Fibroblast of skin of right biceps (primary cell): ENCODE results near the gene CEP152.
"Not testable (repeated sequence)": the region's sequence is repeated elsewhere in the genome, so short reads cannot be mapped to it uniquely, and the experiment has no call there.

Experiments used
- DNase-seq: peaks from one replicate; pipeline ENCODE4 v3.0.0-alpha.2; 2013

The CEP152 gene

GRCh38 chr15:48810414-48811324 is at the start of gene CEP152:
TSS of gene CEP152 (minus strand) at chr15:48811069. CDS start at chr15:48805649, 5,420 bp downstream.
- peak; percentile 100 for DNase-seq

DNA sequence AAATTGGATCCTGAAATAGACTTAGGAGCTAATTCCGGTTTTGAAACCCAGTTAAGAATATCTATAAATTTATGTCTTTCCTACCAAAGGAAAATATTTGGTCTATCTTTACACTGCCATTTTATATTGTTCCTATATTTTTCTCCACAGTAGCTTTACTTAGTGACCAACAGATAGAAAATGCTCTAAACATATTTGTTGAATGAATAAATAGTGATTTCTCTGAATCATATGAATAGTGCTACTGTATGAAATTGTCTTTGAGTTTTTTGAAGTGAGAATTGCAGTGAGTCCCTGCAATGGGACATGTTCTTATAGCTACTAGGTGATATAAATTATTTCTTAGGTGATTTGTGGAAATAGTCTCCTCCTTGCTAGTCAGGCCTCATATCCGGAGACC is 48.6 kb upstream of the CEP152 start:
- peak; percentile 37 for DNase-seq

- peak; percentile 74 for DNase-seq
These were observed 47.5 kb upstream of the CEP152 start for GRCh38 chr15:48858401-48858800.

GRCh38 chr15:48856942-48857341 is 46.1 kb upstream of the CEP152 start:
- DNase-seq: peak; percentile 57

DNA sequence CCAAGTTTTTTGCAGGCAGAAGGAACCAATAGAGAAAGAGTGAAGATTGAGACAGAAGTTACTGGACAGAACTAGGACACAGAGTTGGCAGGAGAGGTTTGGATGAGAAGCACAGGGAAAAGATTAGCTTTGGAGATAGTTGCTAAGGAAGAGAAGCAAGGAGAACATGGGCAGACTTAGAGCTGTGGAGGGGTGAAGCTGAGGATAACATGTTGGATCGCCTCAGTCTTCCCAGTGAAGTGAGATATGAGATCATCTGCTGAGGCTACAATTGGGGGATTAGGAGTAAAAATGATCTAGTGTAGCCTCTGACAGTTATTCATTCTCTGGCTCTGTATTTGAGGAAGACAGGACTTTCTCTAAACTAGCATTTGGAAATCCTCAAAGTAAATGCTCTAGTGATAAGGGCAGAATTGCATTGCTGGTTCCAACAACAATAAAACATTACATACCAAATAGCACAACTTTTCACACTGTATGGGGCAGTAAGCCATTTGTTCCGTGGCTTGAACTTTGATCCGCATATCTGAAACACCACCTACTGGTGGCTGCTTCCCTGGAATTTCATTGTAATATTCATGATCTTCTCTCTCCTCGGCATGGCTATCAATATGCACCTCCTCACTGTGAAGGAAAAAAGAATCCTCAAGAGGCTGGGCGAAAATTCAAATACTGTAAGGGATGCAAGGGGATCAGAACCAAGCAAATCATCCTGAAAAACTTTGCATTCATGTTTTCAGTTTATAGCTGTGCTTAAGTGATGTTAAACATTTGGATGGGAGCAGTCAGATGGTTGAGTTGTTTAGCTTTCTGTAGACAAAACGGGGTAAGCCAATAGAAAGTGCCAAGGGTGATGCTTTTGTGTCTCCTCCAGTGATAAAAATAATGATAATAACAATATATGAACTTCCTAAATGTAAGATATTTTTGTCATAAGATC is 44.9 kb upstream of the CEP152 start:
- peak; percentile 68 for DNase-seq

DNA sequence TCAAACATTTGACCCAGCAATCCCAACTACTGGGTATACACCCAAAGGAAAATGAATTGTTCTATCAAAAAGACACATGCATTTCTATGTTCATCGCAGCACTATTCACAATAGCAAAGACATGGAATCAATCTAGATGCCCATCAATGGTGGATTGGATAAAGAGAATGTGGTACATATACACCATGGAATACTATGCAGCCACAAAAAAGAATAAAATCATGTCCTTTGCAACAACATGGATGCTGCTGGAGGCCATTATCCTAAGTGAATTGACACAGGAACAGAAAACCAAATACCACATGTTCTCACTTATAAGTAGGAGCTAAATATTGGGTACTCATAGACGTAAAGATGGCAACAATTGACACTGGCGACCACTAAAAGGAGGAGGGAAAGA is 43.6 kb upstream of the CEP152 start:
- DNase-seq: not testable (repeated sequence)

DNA sequence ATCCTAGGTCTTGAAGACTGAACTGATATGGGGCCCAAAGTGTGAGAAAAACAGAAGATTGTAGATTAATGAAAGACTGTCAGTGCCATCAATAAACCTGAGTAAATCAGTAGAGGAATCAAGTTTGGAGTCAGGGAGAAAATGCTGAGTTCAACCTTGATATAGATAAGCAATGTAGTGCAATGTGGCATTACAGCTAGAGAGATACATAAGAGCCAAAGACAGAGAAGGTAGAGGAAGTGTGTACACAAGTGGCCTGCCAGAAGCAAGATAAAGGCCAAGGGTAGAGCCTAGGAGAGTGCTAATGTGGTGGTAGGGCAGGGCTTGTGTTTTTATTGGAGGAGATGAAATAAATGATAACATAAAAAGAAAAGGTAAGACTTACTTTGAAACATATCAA is 41.1 kb upstream of the CEP152 start:
- DNase-seq: no peak

GRCh38 chr15:48850648-48851047 is 39.8 kb upstream of the CEP152 start:
- DNase-seq: no peak

GRCh38 chr15:48845123-48845522 is 34.3 kb upstream of the CEP152 start:
- DNase-seq: no peak

- no peak for DNase-seq
These were observed 31.6 kb upstream of the CEP152 start for GRCh38 chr15:48842501-48842900.

GRCh38 chr15:48834756-48835155 is 23.9 kb upstream of the CEP152 start:
- no peak for DNase-seq

DNA sequence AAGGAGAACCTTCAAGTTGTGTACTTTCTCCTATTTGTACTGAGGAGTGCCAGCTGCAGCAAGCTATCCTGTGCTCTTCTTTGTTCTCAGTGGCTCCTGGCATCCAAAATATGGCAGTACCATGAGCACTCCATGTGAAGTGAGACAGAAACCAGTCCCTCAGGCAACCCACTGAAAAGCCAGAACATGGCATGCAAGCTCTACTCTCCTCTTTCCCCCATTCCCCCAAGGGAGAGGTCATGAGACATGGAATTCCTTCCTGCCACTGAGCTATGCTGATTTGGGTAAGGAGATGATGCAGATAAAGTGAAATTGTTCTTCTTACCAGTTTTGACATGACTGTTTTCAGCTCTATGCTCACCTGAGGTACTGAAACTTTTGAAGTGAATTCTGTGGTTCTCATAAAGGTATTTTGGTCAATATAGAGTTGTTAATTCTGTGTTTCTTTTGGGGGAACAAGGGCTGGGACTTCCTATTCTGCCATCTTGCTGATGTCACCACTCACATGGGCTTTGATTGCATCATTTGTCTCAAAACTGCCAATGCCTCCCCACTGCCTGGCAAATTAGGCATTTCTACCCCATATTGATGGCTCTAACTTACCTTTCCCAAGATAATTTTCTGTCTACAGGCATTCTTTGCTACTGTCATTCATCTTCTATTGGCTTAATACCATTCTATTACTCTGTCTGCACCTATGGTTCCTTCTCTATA is 22.8 kb upstream of the CEP152 start:
- DNase-seq: no peak

DNA sequence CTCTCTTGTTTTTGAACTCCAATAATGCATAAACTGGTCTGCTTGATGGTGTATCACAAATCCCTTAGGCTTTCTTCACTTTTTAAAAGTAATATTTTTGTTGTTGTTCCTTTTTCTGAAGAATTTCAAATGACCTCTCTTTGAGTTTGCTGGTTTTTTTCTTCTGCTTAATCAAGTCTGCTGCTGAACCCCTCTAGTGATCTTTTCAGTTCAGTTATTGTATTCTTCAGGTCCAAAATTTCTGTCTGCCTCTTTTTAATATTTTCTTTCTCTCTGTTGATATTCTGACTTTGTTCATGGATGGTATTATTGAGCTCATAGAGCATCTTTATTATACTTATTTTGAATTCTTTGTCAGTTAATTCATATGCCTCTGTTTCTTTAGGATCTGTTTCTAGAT is 21.8 kb upstream of the CEP152 start:
- no peak for DNase-seq

- DNase-seq: no peak
These were observed 18.0 kb upstream of the CEP152 start for GRCh38 chr15:48828906-48829305.

DNA sequence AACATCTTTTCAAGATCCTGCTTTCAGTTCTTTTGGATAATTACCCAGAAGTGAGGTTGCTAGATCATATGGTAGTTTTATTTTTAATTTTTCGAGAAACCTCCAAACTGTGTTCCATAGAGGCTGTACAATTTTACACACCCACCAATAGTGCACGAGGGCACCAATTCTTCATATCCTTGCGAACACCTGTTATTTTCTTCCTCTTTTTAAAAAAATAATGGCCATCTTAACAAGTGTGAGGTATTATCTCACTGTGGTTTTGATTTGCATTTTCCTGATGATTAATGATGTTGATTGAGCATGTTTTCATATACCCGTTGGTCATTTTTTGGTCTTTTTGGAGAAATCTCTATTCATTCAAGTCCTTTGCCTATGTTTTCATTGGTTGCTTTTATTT is 17.6 kb upstream of the CEP152 start:
- DNase-seq: no peak

DNA sequence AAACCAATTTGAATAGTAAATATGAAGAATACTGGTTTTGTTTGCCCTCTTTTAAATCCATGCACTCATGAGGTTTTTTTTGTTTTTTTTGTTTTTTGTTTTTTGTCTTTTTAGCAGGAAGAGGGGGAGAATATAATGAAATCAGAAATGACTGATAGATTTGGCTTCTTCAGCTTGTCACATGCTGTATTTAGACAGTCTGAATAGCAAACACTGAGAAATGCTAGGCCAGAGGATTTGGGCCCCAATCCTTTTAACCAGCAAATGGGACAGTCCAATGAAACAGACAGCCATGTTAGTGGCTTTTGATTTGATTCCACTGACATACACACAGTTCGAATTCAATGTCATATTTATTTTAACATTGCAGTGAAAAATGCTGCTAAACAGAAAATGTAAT is 14.2 kb upstream of the CEP152 start:
- DNase-seq: no peak

GRCh38 chr15:48823706-48824105 is 12.8 kb upstream of the CEP152 start:
- no peak for DNase-seq

- peak; percentile 73 for DNase-seq
These were observed 12.4 kb upstream of the CEP152 start for GRCh38 chr15:48823237-48823636.

DNA sequence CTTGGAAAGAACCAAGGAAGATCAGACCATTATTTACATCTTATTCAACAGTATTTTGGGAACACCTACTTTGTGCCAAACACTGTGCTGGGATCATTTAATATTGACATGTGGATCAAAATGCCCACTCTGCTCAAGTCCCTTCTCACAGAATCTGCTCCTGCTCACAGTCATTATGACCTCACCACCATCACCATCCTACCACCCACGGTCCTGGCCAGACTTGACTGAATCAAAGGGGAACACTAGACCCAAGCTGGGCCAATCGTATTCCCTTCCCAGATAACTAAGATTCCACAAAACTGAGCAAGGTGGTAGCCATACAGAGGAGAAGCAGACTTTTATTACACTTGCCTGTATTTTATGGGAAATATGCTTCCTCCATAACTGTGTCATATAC is 3.4 kb upstream of the CEP152 start:
- no peak for DNase-seq

DNA sequence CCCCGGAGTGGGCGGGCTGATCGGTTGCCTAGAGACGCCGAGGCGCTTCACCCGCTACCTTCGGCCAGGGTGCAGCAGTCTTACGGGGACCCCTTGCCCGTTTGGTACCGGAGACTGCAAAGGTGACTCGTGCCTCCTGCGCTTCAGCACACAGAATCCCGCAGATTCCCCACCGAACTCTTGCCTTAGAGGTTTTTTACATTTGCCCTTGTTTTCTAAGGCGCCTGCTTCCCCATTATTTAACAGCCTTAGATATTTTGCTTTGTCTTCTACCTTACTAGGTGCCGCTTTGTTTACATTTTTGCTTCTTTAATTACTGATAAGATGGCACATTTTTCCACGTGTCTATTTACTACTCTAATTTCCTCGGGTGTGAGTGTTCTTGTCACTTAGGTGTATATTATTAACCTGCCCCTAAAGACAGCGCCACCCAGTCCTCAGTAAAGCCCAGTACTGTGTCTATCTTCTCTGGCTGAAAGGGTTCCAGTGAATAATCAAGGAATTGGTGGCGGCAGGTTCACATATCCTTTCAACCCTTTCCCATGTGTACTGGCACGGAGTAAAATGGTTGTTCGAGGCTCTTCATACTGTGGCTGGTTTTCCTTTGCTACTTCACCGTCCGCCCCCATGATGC is 573 bp upstream of the CEP152 start:
- no peak for DNase-seq

GRCh38 chr15:48806151-48806550 is 4.7 kb downstream of the CEP152 start:
- peak; percentile 68 for DNase-seq

GRCh38 chr15:48805591-48805990 is 5.3 kb downstream of the CEP152 start:
- DNase-seq: peak; percentile 28

DNA sequence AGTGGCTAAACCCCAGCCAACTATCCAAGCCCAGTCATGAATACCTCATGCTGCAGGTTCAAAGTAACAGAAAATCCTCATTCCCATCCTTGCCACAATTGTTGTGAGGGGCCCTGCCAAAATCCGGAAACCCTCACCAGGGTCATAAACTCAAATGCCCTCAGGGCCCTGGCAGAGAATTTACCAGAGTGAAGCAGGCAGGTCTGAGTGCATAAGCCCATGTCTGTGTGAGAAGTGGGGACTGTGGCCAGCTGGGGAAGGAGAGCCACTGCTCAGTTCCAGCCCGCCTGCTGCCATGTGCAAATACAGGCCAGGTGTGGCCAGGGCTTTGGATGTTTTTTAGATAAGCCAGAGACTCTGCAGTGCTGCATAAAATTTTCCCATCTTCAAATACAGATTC is 7.0 kb downstream of the CEP152 start:
- no peak for DNase-seq
